Left hindlimb (tissue), 1 donor: ENCODE results near the gene SLC25A30.
"Not testable (repeated sequence)": the region's sequence is repeated elsewhere in the genome, so short reads cannot be mapped to it uniquely, and the experiment has no call there.

ENCODE experiments used
- DNase-seq: peaks from one replicate; pipeline ENCODE4 v3.0.0-alpha.2; 2018

Gene SLC25A30

DNA sequence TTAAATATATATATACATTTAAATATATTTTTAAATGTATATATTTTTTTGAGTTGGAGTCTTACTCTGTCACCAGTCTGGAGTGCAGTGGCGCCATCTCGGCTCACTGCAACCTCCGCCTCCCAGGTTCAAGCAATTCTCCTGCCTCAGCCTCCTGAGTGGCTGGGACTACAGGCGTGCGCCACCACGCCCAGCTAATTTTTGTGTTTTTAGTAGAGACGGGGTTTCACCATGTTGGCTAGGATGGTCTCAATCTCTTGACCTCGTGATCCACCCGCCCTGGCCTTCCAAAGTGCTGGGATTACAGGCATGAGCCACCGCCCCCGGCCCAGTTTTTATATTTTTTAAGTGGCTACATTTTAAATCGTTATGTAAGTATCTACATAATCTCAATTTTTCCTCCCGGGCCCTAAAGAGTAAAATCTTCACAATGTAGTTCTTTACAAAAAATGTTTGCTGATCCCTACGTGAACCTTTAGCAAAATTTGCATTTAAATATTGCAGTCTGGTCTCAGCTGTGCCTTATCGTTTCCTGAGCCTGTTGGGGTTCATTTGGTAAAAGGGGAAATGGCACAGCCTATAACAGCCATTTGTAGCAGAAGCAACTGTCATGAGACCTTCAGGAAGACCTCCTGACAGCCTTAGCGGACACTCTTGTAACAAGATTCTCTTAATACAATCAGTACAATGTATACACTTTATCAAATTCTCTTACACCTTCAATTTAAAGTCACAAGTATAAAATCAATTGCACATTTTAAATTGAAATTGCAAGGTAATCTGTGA is 8.1 kb upstream of the SLC25A30 start:
- DNase-seq: not testable (repeated sequence)

DNA sequence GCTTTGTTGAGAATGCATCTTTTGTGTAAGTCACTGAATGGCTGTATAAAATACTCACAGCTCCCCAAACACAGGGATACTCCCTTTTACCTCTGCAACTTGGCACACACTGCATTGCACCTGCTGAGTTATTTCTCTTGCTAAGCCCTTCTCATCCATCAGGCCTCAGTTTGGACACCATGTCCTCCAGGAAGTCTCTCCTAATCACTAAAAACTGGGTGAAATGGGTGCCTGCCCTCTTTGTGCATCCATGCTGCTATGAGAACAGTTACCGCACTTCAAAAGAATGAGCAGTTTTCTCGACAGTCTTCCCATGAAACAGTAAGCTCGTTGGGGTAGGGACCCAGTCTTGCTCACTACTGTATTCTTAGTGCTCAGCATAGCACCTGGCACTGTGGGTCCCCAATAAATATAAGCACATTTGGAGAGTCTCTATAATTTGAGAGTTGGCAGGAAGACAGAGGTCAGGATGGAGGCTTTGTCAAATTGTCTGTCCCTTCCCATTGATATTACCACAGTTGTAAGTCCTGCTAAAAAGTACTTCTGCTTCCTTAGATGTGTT is 4.6 kb upstream of the SLC25A30 start:
- DNase-seq: no peak

DNA sequence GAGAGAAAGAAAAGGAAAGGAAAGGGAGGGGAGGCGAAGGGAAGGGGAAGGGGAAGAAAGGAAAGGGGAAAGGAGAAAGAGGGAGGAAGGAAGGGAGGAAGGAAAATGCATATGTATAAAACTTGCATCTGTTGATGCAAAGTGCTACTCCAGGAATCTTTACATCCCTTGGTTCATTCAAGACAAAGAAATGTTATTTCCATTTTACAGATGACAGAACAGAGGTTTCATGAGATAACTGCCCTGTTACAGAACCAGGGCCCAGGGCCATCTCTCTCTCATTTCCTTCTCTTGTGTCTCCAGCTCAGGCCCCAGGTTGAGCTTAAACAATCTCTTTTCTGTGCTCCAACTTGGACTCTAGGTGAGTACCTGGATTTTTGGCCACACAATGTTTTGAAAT is 1.8 kb upstream of the SLC25A30 start:
- DNase-seq: no peak

- not testable (repeated sequence) for DNase-seq
Observed at GRCh38 chr13:45419389-45419788, 1.2 kb upstream of the SLC25A30 start.

- no peak for DNase-seq
Observed at GRCh38 chr13:45416516-45417128, 1.6 kb downstream of the SLC25A30 start.

GRCh38 chr13:45415112-45415511 is 3.1 kb downstream of the SLC25A30 start:
- no peak for DNase-seq

DNA sequence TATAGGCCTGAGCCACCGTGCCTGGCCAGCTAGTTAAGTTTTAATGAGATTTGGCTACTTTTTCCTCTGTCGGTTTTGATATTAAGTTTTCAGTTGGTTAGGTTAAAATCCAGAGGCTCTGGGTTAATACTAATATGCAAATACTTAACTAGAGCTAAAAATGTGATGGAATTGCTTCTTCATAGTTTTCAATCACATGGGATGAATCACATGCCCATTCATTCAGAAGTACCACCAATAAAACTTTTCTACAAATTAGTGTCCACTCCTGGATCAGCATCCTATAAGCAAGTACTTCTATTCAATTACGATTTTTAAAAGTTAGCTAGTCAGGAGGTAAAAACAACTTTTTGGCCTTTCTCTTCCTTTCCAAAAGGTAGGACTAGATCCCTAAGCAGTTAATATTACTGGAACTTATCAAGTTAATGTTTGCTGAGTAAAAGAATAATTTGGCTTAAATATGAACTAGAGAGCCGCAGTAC is 4.3 kb downstream of the SLC25A30 start:
- no peak for DNase-seq

DNA sequence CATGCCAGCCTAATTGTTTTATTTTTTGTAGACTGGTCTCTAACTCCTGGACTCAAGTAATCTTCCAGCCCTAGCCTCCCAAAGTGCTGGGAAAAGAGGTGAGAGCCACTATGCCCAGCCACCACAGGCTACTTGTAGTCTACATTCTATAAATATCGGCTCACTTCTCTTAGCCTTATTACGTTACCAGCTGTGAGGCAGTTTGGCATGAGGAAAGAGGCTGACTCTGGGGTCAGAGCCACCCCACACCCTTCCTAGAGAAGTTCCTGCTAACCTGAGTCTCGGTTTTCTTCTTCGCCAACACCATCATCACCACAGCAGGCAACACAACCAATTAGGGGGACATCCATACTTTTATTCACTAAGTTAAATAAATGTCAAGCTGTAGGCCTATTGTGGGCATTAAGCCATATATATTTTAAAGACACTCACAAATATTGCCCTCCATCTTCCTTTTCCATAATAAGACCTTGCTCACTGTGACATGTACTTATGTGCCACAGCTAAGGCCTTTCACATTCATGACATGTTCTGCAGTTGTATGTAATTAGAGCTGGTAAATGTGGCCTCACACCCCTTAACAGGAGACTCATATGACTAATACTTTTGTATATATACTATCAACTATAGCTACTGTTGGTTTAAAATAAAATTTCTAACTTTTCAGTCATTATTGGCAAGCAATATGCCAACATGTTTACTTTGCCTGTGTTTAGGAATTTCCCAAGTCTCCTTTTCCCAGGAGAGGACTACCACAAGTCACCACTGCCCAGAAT is 5.7 kb downstream of the SLC25A30 start:
- no peak for DNase-seq

- DNase-seq: no peak
Observed at GRCh38 chr13:45411631-45412030, 6.5 kb downstream of the SLC25A30 start.

DNA sequence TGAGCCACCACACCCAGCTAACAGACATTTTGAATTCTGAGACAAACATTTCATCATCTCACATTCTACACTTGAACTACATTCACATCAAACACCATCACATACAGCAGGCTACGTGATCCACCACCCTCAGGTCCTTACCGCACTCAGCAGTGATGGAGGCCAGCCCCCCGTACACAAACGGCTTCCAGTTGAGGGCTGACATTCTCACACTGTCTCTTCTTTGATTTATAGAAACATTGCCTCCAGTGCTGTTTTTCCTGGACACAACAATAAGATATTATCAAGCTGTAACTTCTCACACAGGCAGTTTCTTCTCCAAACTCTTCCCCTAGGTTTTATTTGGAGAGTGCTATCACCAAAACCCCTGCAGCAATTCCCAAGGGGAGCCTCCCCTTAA is 7.0 kb downstream of the SLC25A30 start:
- DNase-seq: no peak

GRCh38 chr13:45410466-45410865 is 7.7 kb downstream of the SLC25A30 start:
- no peak for DNase-seq

GRCh38 chr13:45410001-45410400 is 8.2 kb downstream of the SLC25A30 start:
- DNase-seq: no peak

GRCh38 chr13:45406421-45406820 is 11.8 kb downstream of the SLC25A30 start:
- DNase-seq: no peak

DNA sequence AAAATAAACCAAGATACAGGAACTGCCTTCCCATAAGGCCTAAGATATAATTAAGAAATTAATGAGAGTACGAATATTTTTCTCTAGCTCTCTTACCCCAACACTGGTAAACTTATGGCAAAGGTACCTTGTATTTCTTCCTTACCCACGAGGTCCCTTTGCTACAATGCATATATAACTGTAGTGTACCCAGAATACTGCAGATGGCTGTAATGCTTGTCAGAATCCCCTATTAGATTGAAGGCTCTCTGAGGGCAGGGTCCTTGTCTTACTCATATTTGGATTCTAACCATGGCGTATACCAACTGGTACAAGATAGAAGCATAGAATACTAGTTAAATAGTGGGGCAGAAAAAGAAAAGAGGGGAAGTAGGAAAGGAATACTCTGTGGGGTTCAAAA is 15.1 kb downstream of the SLC25A30 start:
- DNase-seq: no peak

DNA sequence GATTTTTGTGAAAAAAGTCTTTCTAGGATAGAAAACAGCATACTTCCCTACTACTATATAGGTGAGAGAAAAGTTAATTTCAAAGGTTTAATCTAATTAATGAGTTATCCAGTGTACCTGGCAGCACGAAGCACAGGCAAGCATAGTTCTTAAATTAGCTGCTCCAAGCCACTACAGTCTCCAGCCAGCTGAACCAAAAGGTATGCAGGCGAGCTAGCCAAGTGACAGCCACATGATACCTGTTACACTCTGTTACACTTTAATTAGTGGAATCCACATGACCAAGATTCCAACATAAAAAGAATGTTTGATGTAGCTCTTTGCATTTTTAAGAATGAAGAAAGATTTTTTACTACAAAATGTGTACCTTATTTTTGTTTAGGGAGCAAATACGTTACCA is 15.5 kb downstream of the SLC25A30 start:
- no peak for DNase-seq

DNA sequence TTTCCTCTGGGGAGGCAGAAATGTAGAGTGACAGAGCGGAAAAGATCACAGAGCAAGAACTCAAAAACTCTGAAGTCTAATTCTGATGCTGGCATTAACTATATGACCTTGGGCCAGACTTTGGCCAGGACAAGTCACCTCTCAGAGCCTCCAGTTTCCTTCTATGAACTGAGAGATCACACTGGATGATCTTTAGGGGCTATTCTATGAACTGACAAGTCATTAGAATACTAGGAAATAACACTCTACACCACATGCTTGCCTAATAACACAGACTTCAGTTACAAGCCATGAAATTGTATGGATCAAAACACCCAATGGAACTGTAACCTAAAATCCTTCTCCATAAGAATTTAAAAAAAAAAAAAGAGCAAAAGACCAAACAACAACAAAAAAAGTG is 16.9 kb downstream of the SLC25A30 start:
- no peak for DNase-seq

- DNase-seq: no peak
Observed at GRCh38 chr13:45398877-45399276, 19.3 kb downstream of the SLC25A30 start.

DNA sequence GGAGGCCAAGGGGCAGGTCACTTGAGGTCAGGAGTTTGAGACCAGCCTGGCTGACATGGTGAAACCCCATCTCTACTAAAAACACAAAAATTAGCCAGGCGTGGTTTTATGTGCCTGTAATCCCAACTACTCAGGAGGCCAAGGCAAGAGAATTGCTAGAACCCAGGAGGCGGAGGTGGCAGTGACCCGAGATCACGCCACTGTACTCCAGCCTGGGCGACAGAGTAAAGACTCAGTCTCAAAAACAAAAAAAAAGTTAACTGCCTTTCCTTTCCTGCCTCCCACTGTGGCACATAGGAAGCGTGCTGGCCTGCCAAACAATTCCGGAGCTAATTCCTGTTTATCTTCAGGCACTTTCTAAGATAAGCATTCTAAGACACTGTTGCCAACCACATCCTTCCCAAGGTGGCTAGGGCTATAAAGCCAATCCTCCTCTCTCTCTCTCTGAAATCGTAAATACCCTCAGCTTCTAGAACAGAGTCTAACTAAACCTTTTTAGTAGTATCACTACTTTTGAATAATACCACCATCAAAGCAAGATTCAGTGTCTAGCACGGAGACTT is 21.6 kb downstream of the SLC25A30 start:
- DNase-seq: no peak

GRCh38 chr13:45393941-45394570 is 24.1 kb downstream of the SLC25A30 start:
- DNase-seq: no peak

DNA sequence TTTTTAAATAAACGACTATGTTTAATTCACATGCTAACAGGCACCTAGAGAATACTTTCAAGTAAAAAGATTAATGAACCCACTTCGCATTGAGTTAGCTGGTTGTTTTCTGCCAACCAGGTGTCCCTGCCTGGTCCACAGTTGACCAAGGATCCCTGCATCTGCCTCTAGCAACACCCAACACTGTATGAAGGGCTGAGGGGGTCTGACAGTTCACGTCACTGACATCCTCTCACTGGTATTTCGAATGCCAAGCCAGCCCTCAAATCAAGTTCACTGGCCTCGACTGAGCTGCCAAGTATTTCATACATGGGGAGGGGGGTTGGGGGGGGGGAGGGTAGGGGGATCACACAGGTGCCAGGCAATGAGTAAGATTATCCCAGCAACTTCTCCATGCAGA is 25.4 kb downstream of the SLC25A30 start:
- DNase-seq: no peak

DNA sequence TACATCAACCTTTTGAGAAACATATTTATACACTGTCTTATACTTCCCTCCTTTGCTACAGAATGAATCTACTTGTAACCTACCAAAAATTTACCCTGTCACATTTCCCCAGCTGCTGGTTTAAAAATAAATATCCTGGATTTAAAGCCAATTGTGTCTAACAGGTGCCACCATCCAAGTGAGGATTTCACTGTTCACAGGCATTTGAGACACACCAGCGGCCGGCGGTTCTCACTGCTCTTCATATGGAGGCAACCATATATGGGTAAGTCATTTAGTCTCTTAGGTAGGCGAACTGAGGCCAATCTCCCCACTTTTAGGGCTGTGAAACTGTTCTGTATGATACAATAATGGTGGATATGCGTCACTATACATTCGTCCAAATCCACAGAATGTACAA is 26.2 kb downstream of the SLC25A30 start:
- DNase-seq: no peak

DNA sequence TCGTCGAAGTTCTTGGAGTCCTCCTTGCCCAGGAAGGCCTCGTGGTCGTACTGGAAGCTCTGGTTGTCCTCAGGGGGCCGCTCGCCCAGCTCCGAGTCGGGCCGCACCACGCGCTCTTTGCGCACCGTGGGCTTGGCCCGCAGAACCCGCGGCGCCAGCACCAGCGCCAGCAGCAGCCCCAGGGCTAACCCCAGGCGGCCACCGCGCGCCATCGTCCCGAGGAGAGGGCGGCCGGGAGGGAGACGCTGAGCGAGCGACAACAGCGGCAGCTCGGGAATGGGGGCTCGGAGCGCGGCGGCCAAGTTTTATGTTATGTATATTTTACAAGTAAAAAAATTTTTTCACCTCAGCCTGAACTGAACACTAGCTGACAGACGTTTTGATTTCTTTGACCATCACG is 27.0 kb downstream of the SLC25A30 start:
- not testable (repeated sequence) for DNase-seq

GRCh38 chr13:45390348-45390747 is 27.8 kb downstream of the SLC25A30 start:
- DNase-seq: not testable (repeated sequence)
